Right forelimb (tissue), 1 donor: Measurements from ENCODE around the gene LYZL2.
A peak's percentile ranks its signal among the peaks of the same experiment; 100 is the strongest.

Source experiments
- DNase-seq: peaks from one replicate; pipeline ENCODE4 v3.0.0-alpha.2; 2018

LYZL2 gene

GRCh38 chr10:30589441-30589840, 40.1 kb downstream of the LYZL2 start:
- no peak for DNase-seq

GRCh38 chr10:30587522-30588031, 42.0 kb downstream of the LYZL2 start:
- DNase-seq: no peak

- no peak for DNase-seq
Observed at GRCh38 chr10:30586828-30587227, 42.7 kb downstream of the LYZL2 start.

- DNase-seq: peak; percentile 65
Observed at GRCh38 chr10:30583778-30584415, 45.7 kb downstream of the LYZL2 start.

DNA sequence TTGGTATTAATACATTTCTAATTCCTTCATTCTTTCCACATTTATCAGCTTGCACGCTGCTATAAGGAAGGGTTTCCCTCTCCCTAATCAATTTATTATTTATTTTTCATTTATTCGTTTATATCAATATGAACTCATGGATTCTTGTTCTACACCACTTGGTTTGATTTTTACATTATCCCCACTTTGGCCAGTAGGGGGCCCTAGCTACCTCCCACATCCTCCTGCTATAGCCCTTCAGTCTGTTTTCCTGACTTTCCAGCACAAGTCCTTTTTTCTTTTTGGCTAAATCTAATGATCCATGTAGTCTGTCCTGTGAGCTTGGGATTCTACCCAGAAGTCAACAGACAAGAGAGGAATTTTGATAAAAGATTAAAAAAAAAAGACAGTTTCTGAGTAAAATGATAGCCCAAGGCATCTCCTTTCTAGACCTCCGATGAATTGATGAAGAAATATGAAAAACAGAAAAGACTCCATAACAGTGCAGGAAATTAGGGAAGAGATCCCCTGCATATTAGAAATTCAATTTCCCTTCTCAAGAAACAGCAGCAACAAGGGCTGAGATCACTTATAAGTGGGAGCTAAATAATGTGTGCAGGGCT, 47.7 kb downstream of the LYZL2 start:
- DNase-seq: no peak

DNA sequence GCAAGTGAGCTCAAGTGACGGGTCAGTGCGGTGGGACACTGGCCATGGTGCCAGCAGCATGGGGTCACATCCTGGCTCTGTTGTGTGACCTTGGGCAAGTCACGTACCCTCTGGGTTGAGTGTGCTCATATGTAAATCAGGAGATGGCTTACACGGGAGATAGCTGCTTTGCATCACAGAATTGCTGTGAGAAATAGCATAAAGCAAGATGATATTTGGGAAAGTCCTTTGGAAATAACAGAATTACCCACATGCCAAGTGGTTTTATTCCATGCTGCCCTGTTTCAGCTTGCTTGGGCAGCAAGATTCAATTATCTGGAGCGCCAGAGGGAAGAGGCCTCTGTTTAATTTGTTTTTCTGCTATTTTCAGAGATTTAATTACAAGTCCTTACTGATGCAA, 48.9 kb downstream of the LYZL2 start:
- DNase-seq: no peak

- DNase-seq: no peak
Observed at GRCh38 chr10:30580241-30580640, 49.3 kb downstream of the LYZL2 start.

- DNase-seq: no peak
Observed at GRCh38 chr10:30579574-30579973, 50.0 kb downstream of the LYZL2 start.

DNA sequence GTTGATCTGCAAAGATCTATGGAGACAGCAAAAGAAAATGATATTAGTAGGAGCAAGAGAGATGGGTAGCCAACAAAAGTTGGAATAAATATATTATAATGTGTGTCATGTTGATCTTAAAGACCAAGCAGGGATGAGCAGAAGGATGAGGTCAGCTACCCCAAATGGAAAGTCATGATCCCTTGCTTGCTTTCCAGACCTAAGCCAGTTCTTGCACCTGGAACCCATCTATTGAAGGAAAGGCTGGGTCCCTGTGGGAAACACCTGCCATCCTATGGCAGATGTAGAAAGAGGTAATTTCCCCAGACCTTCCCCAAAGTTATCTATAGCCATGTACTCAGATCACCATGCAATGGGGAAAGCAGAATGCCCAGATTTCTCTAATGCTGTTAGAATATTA, 52.5 kb downstream of the LYZL2 start:
- no peak for DNase-seq

GRCh38 chr10:30576641-30577040, 52.9 kb downstream of the LYZL2 start:
- peak; percentile 52 for DNase-seq

GRCh38 chr10:30574432-30574796, 55.1 kb downstream of the LYZL2 start:
- DNase-seq: no peak

DNA sequence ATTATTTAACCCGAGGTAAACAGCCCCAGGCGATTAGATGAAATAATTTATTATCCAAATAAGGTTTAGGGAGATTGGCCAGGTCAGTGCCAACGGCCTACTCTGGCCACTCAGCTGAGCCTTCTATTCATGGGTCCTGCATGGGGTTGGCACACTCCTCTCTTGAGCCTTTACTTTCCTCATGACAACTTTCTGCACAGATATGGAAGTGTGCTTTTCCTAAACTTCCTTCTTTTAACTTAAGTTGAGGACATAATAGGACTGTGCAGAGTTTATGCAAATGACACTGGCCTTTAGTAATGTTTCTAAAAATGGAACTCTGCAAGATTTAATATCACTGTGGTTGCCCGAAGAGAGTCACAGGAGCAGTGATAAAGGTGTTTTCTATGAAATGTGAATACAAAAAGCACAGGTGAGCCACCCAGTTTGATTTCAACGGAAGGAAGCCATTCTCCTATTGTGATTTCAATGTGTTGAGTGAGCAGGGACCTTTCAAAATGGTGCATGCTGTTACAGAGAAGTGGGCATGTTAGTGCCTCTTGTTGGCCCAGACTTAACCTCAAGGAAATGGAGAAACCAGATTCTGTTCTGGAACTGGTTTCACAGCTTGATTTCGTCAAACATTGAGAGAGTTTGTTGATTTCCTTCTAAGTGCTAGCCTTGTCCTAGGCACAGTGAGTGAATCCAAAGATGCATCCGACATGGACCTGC, 55.7 kb downstream of the LYZL2 start:
- no peak for DNase-seq

DNA sequence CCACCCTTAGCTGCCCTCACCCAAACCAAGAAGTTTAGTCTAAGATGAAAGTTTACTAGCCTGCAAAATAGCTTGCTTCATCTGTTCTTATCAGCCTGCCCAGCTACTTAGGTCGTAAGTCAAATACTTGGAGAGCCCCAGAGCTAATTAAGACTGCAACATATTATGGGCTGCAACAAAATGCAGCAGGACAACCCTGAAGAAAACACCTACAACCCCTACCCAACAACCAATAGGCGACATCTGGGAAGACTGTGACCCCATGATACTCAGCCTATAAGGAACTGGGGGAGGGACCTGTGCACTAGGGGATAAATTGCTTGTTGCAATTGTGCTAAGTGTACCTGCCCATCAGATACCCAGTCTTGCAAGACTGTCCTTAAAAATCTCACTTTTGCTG, 64.1 kb downstream of the LYZL2 start:
- no peak for DNase-seq

DNA sequence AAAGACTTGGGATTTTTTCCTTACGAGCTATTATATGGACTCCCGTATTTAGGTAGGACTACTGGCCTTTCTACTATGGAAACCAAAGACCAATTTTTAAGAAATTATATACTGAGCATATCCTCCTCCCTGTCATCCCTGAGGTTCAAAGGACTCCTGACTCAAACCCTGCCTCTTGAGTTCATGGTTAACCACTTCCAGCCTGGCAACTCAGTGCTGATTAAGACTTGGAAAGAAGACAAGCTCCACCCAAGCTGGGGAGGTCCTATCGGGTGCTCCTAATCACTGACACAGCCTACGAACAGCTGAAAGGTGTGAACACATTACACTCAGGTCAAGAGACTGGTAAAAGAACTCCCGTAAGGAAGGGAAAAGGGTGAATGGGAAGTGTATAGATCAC, 66.8 kb downstream of the LYZL2 start:
- no peak for DNase-seq
